ENCODE results near the gene NOP56. TPM values are rescaled to one million over a fixed set of nuclear protein-coding genes. Genes with fewer than 3 reads are reported as not detected.
A peak's percentile ranks its signal among the peaks of the same experiment; 100 is the strongest.

Gene NOP56
- total and polyA plus RNA-seq, 12 donors: 37.1 to 77.1 (median 50.8) TPM

GRCh38 chr20:2640260-2640659 lies 12.2 kb upstream of the NOP56 start:
- no peak for ATAC-seq
- H3K9me3 ChIP-seq: no peaks in the 10 kb centered on the region
- H3K4me1 ChIP-seq: no peaks in the 10 kb centered on the region
- 67% methylated on average over 1 of the region's 1 CpG for WGBS, 2 donors
- H3K4me3 ChIP-seq: no peak overlapping the region
- H3K36me3 ChIP-seq: peaks cover 0 to 9% (median 0%) of the 10 kb centered on the region in 9 donors
- intact Hi-C loops (cut with DNase I): loop anchor here in 2 of 10 donors (10.0 kb wide), 1 partner anchor 115 kb away; no protein-coding TSS in a partner anchor
- TF ChIP-seq CTCF (IDR thresholded peaks at IDR 0.05): no peak
- H3K27me3 ChIP-seq: peaks cover 0 to 7% (median 0%) of the 10 kb centered on the region in 7 donors
- DNase-seq: no peak
- no peak overlapping the region for H3K27ac ChIP-seq

- DNase-seq (no peak), ATAC-seq (no peak)
- Histone ChIP-seq H3K4me3 (no peak overlapping the region), H3K36me3 (peaks cover 0 to 9% (median 0%) of the 10 kb centered on the region in 9 donors), H3K9me3 (no peaks in the 10 kb centered on the region), H3K27ac (no peak overlapping the region), H3K4me1 (no peaks in the 10 kb centered on the region), H3K27me3 (peaks cover 0 to under 1% (median 0%) of the 10 kb centered on the region in 7 donors)
- intact Hi-C loops (cut with DNase I): loop anchor here in 2 of 10 donors (10.0 kb wide), 1 partner anchor 116 kb away; no protein-coding TSS in a partner anchor
- WGBS, 2 donors: 85% methylated on average over 9 of the region's 9 CpGs
- no peak for TF ChIP-seq CTCF (IDR thresholded peaks at IDR 0.05)
Observed at GRCh38 chr20:2640899-2641298, 11.5 kb upstream of the NOP56 start.

- DNase-seq: no peak
- peaks cover 0 to 9% (median 0%) of the 10 kb centered on the region in 9 donors for H3K36me3 ChIP-seq
- no peak overlapping the region for H3K4me3 ChIP-seq
- 92 to 97% methylated on average over 1 of the region's 1 CpG for WGBS, 2 donors
- intact Hi-C loops (cut with DNase I): loop anchor here in 2 of 10 donors (10.0 kb wide), 1 partner anchor 119 kb away; no protein-coding TSS in a partner anchor
- peaks cover 0 to 6% (median 0%) of the 10 kb centered on the region in 9 donors for H3K4me1 ChIP-seq
- TF ChIP-seq CTCF (IDR thresholded peaks at IDR 0.05): no peak
- no peaks in the 10 kb centered on the region for H3K9me3 ChIP-seq
- H3K27ac ChIP-seq: no peak overlapping the region
- no peaks in the 10 kb centered on the region for H3K27me3 ChIP-seq
- ATAC-seq: no peak
Observed at GRCh38 chr20:2643708-2644107, 8.7 kb upstream of the NOP56 start.

- Histone ChIP-seq H3K9me3 (no peaks in the 10 kb centered on the region), H3K27me3 (no peaks in the 10 kb centered on the region), H3K4me3 (peak overlapping the region; percentile 69 to 98 (median 93)), H3K4me1 (peaks cover 3 to 31% (median 25%) of the 10 kb centered on the region in 9 donors), H3K27ac (peak overlapping the region; percentile 67 to 97 (median 94)), H3K36me3 (peaks cover 9 to 45% (median 39%) of the 10 kb centered on the region in 9 donors)
- ATAC-seq (peak; percentile 60 to 83 (median 66)), DNase-seq (peak in 1 of 2 donors; percentile 51)
- intact Hi-C loops (cut with DNase I): loop anchor here in 3 of 10 donors (1.0 to 5.0 kb wide), 3 partner anchors 11 to 189 kb away; partner anchors contain the start of genes IDH3B (in 1 of the 3), PCED1A (in 1 of the 3) and VPS16 (in 1 of the 3)
- 1% methylated on average over 56 of the region's 56 CpGs for WGBS, 2 donors
- TF ChIP-seq CTCF (IDR thresholded peaks at IDR 0.05): no peak
Observed at GRCh38 chr20:2652724-2653555, 508 bp downstream of the NOP56 start.

Measured in heart right ventricle (tissue), 16 donors.